GM19239 (cell line): ENCODE measurements around the gene PRTFDC1.
A peak's percentile ranks its signal among the peaks of the same experiment; 100 is the strongest.
"Not testable (repeated sequence)": the region's sequence is repeated elsewhere in the genome, so short reads cannot be mapped to it uniquely, and the experiment has no call there.

Experiments used
- DNase-seq: peaks from one replicate; pipeline ENCODE4 v3.0.0; 2011; ENCODE audit warnings: low spot score; ENCODE audit not compliant: insufficient read length
- FAIRE-seq: peaks from 2 replicates; lab custom pipeline; 2011; peaks lifted over from hg19 to GRCh38; lab: Jason Lieb, UNC

PRTFDC1 gene

GRCh38 chr10:24851629-24852028, 100.8 kb downstream of the PRTFDC1 start:
- DNase-seq (no peak), FAIRE-seq (no peak)

- FAIRE-seq (no peak), DNase-seq (no peak)
These were observed 101.6 kb downstream of the PRTFDC1 start for GRCh38 chr10:24850727-24851296.

- DNase-seq (no peak), FAIRE-seq (no peak)
These were observed 102.7 kb downstream of the PRTFDC1 start for GRCh38 chr10:24849501-24850299.

- FAIRE-seq: no peak
- DNase-seq: no peak
These were observed 103.4 kb downstream of the PRTFDC1 start for GRCh38 chr10:24849051-24849450.

GRCh38 chr10:24848195-24848594, 104.2 kb downstream of the PRTFDC1 start:
- FAIRE-seq (no peak), DNase-seq (no peak)

- FAIRE-seq (no peak), DNase-seq (no peak)
These were observed 105.0 kb downstream of the PRTFDC1 start for GRCh38 chr10:24847112-24848070.

- DNase-seq (no peak), FAIRE-seq (no peak)
These were observed 107.7 kb downstream of the PRTFDC1 start for GRCh38 chr10:24844742-24845141.

- DNase-seq (no peak), FAIRE-seq (no peak)
These were observed 109.2 kb downstream of the PRTFDC1 start for GRCh38 chr10:24843256-24843655.

- no peak for FAIRE-seq
These were observed 109.5 kb downstream of the PRTFDC1 start for GRCh38 chr10:24842856-24843255.

GRCh38 chr10:24841530-24841929, 110.9 kb downstream of the PRTFDC1 start:
- FAIRE-seq: no peak

More at GRCh38 chr10:24842856-24843255, 109.5 kb downstream of the PRTFDC1 start:
- DNase-seq: no peak

GRCh38 chr10:24840784-24841183, 111.6 kb downstream of the PRTFDC1 start:
- FAIRE-seq: no peak

More at GRCh38 chr10:24841530-24841929, 110.9 kb downstream of the PRTFDC1 start:
- no peak for DNase-seq

GRCh38 chr10:24837781-24838180, 114.6 kb downstream of the PRTFDC1 start:
- not testable (repeated sequence) for DNase-seq, FAIRE-seq

More at GRCh38 chr10:24840784-24841183, 111.6 kb downstream of the PRTFDC1 start:
- DNase-seq: no peak

- no peak for FAIRE-seq
These were observed 117.5 kb downstream of the PRTFDC1 start for GRCh38 chr10:24834869-24835268.

GRCh38 chr10:24826009-24826408, 126.4 kb downstream of the PRTFDC1 start:
- no peak for DNase-seq
- FAIRE-seq: no peak

More at GRCh38 chr10:24834869-24835268, 117.5 kb downstream of the PRTFDC1 start:
- DNase-seq: no peak

- FAIRE-seq (no peak), DNase-seq (no peak)
These were observed 126.9 kb downstream of the PRTFDC1 start for GRCh38 chr10:24825551-24825950.

- FAIRE-seq (no peak), DNase-seq (no peak)
These were observed 127.9 kb downstream of the PRTFDC1 start for GRCh38 chr10:24824536-24824935.

- no peak for DNase-seq
- no peak for FAIRE-seq
These were observed 128.3 kb downstream of the PRTFDC1 start for GRCh38 chr10:24824124-24824523.

GRCh38 chr10:24822590-24822989, 129.8 kb downstream of the PRTFDC1 start:
- peak; percentile 4 for DNase-seq
- no peak for FAIRE-seq

- FAIRE-seq (no peak), DNase-seq (no peak)
These were observed 130.4 kb downstream of the PRTFDC1 start for GRCh38 chr10:24821986-24822385.

GRCh38 chr10:24816868-24817396, 135.5 kb downstream of the PRTFDC1 start:
- no peak for FAIRE-seq
- DNase-seq: no peak
